ENCODE measurements around the gene ZNRF1.

The ZNRF1 gene

DNA sequence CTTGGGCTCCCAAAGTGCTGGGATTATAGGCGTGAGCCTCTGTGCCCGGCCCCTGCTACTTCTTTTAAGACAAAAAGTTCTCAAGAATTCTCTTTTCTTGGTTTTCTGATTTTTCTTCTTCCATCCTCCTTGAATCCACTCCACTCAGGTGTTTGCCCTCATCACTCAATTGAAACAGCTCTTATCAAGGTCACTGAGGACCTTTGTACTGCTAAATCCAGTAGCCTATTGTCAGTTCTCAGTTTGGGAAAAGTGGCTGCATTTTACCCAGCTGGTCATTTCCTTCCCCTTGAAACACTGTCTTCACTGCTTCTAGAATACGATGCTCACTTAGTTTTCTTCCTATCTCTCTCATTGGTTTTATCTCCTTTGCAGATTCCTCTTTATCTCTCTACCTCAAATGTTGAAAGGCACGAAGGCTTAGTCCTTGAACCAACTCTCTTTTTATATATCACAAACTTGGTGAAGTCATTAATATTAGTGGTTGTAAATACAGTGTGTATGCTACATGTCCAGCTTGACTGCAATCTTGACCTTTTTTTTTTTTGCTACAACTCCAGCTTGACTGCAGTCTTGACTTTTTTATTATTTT lies 29.8 kb downstream of the ZNRF1 start:
- no peak for DNase-seq

DNA sequence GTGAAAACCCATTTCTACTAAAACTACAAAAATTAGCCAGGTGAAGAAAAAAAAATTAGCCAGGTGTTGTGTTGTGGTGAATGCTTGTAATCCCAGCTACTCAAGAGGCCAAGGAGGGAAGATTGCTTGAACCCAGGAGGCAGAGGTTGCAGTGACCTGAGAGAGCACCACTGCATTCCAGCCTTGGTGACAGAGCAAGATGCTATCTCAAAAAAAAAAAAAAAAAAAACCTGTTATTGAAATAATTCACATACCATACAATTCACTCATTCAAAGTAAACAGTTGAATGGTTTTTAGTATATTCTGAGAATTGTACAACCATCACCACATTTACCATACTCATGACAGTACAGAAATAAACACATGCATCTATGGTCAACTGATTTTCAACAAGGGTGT lies 31.0 kb downstream of the ZNRF1 start:
- no peak for DNase-seq

DNA sequence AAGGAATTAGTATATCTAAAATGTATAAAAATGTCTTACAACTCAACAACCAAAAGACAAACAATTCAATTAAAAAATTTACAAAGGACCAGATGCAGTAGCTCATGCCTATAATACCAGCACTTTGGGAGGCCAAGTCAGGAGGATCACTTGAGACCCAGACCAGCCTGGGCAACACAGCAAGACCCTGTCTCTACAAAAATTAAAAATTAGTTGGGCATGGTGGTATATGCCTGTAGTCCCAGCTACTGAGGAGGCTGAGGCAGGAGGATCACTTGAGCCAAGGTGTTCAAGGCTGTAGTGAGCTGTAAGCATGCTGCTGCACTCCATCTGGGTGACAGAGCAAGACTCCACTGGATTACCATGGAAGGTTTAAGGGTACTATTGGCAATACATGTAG lies 33.8 kb downstream of the ZNRF1 start:
- no peak for DNase-seq

DNA sequence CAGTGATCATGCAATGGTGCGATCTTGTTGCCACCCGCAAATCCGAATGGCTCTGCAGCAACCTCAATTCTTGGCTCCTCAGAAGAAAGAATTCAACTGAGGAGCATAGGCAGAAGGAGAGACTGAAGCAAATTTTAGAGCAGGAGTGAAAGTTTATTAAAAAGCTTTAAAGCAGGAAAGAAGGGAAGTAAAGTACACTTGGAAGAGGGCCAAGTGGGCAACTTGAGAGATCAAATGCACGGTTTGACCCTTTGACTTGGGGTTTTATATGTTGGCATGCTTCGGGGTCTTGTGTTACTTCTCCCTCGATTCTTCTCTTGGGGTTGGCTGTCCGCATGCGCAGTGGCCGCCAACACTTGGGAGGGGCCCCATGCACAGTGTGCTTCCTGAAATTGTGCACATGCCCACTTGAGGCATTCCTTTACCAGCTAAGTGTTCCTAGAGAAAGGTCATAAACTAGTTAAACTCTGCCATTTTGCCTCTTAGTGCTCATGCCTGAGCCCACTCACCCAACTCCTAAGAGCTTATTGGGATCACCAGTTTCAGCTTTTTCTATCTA lies 36.7 kb downstream of the ZNRF1 start:
- DNase-seq: no peak

DNA sequence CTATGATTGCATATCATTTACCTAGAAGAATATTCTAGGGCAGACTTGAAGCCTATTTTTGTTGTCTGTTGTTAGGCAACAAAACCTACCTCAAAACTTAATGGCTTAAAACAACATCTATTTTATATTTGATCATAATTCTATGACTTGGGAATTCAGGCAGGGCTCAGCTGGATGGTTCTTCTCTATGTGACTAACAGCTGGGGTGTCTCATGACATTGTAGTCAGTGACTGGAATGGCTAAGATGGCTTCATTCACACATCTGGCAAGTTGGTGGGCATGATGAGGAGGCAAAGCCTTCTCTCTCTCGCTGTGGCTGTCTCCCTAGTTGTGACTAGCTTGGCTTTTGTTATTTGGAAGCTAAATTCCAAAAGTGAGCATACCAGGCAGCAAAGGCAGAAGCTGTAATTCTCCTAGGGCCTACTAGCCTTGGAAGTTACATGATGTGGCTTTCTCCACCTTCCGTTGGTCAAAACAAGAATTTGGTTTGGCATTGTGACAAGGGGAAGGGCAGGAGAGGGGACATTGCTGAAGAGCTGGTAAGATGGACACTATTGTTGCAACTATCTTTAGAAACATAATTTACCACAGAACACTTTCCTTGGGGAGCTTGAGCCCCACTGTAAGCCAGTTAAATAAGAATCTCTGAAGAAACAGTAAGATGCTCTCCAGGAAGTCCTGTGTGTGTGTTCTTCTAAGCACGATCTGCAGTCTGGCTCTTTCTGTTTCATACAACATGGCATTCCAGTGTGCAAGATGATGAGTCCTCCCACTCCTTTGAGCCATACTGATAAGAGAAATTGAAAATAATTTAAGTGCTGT lies 39.4 kb downstream of the ZNRF1 start:
- DNase-seq: no peak

DNA sequence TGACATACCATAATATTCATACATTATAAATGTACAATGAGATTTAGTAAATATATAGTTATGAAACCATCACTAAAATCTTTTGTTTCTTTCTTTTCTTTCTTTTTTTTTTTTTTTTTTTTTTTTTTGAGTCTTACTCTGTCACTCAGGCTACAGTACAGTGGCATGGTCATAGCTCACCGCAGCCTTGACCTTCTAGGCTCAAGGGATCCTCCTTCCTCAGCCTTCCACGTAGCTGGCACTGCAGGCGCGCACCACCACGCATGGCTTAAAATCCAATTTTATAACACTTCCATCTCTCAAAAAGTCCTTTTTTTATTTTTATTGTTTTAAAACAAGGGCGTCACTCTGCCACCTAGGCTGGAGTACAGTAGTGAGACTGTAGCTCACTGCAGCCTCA lies 41.1 kb downstream of the ZNRF1 start:
- DNase-seq: no peak

- no peak for DNase-seq
These were observed 43.8 kb downstream of the ZNRF1 start for GRCh38 chr16:75042426-75043174.

GRCh38 chr16:75043175-75043895 lies 44.5 kb downstream of the ZNRF1 start:
- peak; percentile 15 for DNase-seq

DNA sequence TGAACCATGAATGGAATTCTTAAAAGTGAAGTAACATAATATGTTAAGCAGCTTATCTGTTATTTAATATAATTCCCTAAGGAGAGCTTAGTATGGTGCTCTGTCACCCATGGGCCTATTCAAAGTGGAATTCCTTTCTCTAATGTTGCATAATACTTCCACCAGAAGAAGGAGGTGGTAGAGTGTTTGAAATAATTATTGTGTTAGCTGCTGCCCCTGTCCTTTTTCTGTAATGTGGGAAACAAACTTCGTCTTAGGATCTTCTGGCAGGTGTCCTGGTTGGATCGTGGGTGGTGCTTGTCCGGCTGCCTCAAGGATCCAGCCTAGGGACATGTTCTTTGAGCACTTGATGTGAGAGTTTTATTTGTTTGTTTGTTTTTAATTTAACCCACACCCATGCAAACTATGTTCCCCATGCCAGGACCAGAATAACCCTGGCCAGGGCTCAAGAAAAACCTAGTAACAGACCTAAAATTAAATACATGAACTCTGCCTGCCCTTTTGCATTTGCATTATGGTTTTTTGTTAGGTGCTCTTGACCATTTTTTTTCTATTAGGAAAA lies 46.1 kb downstream of the ZNRF1 start:
- DNase-seq: no peak

GRCh38 chr16:75045424-75045823 lies 46.6 kb downstream of the ZNRF1 start:
- no peak for DNase-seq

DNA sequence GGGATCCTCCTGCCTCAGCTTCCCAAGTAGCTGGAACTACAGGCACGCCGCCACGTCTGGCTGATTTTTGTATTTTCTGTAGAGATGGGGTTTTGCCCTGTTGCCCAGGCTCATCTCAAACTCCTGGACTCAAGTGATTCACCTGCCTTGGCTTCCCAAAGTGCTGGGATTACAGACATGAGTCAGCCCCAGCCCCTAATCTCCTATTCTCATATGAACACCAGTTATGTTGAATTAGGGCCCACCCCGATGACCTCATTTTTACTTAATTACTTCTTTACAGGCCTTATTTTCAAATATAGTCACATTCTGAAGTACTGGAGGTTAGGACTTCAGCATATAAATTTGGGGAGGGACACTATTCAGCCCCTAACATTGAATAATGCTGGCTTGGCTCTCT lies 49.2 kb downstream of the ZNRF1 start:
- no peak for DNase-seq

- DNase-seq: no peak
These were observed 49.7 kb downstream of the ZNRF1 start for GRCh38 chr16:75048530-75048929.

DNA sequence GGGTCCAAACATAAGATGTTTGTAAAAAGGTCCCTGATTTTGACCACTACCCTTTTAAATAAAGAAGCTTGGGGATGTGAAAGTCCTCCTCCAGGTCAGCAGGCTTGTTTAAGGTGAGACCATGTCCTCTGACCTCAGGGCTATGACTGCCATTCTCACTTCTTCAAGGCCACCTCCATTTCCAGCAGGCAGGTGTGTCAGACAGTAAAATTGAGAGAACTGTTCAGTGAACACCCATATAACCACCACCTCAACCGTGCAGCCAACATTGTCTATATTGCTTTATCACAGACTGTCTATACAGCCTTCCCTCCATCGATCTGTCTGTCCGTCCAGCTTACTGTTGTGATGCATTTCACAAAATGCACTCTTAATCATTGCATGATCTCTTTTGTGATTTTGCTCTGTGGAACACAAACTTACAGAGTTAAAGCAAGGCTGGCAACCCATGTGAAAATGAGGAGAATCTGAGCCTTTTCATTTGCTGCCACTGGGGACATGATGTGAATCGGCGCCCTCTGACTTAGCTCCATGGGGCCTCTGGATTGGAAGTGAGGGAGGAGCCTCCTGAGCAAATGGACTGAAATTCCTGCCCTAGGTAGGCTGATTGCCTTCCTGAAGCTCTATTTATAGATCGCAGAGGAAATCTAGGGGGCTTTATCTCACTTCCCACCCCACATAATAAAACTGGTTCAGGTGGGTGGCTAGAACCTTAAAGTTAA lies 53.8 kb downstream of the ZNRF1 start:
- DNase-seq: no peak

DNA sequence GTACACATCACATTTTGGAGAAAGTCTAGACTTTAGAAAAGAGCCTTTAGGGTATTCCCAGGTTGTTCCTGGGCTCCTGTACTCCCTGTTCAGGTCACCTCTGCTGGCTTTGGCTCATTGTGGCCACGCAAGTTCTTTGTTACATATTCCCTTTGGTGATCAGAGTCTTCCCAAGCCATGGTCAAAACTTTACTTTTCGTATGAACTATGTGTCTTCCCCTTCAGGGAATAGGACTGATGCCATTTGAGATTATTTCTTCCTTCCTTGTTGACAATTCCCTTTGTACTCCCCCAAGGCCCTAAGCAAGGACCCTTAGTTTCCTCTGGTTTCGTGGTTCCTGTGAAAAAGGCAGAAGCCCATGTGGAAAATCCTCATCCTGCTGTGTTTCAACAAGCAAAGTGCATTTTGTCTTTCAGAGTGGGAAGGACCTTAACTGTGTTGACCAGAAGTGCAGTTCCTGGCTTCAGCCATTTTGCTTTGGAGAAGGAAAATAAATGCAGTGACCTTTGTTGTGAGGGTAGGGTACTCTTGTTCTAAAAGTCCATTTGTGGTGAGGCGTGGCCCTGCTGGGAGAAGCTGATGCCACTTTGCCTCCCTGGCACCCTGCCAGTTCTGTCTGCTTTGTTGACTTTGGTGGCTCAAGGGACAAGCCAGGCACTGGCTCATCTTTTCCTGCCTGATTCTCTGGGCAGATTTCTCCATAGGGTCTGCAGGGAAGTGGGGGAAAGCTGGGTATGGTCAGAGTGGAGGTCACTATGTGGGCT lies 55.1 kb downstream of the ZNRF1 start:
- DNase-seq: peak; percentile 62

GRCh38 chr16:75054556-75054947 lies 55.7 kb downstream of the ZNRF1 start:
- DNase-seq: no peak

GRCh38 chr16:75058806-75059205 lies 60.0 kb downstream of the ZNRF1 start:
- DNase-seq: no peak

DNA sequence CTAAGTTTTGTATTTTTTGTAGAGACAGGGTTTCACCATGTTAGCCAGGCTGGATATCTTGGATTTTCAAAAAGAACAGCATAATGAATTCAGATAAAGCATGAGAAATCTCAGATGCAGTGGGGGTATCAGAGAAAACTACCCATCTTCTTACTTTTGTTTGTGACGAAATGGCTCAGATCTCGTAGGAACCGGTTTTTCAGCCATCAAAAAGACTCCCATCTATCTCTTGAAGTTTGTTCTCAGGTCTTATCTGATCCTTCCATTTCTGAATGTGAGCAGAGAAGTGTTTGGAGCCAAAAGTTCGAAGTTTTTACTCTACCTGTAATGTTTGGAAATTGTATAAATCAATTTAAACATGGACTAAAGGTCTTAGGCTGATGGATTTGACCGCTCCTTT lies 60.6 kb downstream of the ZNRF1 start:
- DNase-seq: no peak

DNA sequence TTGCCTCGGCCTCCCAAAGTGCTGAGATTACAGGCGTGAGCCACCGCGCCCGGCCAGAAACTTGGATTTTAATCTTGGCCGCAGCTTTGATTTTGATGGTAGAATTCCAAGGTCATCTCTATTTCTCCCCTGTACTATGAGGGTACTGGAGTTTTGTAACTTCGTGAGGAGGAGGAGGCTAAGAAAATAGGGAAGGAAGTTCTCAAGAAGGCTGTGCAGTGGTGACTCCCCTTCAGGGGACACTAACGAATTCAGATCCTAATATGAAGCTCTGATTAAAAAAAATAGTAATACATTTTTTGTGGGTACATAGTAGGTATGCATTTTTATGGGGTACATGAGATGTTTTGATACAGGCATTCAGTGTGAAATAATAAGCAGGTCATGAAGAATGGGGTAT lies 61.9 kb downstream of the ZNRF1 start:
- no peak for DNase-seq

DNA sequence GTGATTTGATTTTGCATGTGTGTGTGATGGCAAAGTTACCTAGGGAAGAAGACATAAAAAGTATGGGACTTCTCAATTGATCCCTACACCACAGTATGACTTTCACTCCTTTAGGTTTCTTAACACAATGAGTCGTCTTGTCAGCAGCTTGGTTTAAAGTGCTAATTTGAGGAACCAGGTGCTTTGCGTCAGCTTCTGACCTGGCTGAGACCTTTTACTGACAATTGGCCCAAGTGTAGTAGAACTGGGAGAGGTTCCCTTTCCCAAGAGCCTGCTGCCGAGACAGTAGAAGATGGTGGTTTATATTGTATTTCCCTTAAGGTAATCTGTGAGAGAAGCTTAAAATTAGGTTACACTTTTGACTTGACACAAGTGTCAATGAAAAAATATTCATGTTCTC lies 62.8 kb downstream of the ZNRF1 start:
- no peak for DNase-seq

DNA sequence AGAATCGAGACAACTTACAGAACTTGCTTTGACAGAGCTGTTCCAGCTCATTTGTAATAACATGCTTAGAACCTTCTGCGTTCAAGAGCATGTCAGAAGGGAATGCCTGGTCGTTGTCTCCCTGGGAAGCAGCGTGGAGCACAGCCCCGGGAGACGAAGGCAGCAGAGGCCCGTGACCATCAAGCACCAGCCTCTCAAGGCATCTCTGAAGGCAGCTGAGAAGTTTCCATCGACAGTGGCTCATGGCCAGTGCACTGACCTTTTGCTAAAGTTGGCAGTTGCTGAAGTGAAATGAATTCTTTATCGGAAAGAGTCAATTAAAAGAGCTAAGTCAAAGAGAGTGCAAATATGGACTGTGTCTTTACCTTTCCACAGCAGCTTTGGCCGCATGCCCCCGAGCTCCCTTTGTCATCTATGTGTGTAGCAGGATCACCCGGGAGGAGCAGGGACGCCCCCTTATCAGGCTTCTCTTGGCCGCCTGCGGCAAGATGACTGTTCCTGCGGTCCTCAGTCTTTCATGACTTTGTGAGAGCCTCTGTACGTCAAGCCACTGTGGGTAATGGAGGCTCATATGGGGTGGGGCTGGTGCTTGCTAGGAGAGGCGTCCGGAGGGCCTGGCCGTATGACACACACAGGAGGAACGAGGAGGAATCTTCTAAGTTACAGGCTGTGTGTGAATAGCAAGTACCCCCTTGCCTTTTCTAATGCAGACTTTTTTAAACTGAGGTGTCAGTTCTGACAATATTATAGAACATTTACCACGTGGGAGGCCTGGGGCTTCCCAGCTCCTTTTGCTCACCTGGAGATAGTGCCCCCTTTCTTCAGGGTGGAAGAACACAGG lies 63.5 kb downstream of the ZNRF1 start:
- no peak for DNase-seq
